Epidermal melanocyte (primary cell): ENCODE measurements around the gene FAM53B.

Experiments used
- DNase-seq: peaks from one replicate; pipeline ENCODE4 v3.0.0; 2011; ENCODE audit warnings: low spot score; ENCODE audit not compliant: insufficient read length

FAM53B gene

GRCh38 chr10:124648738-124649137 lies 95.4 kb downstream of the FAM53B start:
- peak; percentile 84 for DNase-seq

- no peak for DNase-seq
Observed at GRCh38 chr10:124648131-124648475, 96.1 kb downstream of the FAM53B start.

- peak; percentile 40 for DNase-seq
Observed at GRCh38 chr10:124647421-124648130, 96.6 kb downstream of the FAM53B start.

GRCh38 chr10:124646483-124647352 lies 97.5 kb downstream of the FAM53B start:
- DNase-seq: no peak

- no peak for DNase-seq
Observed at GRCh38 chr10:124645467-124646095, 98.6 kb downstream of the FAM53B start.

GRCh38 chr10:124644771-124645415 lies 99.3 kb downstream of the FAM53B start:
- DNase-seq: no peak

- no peak for DNase-seq
Observed at GRCh38 chr10:124644236-124644635, 99.9 kb downstream of the FAM53B start.

- no peak for DNase-seq
Observed at GRCh38 chr10:124643330-124644009, 100.7 kb downstream of the FAM53B start.

GRCh38 chr10:124642088-124642710 lies 102.0 kb downstream of the FAM53B start:
- DNase-seq: no peak

GRCh38 chr10:124641282-124642087 lies 102.7 kb downstream of the FAM53B start:
- DNase-seq: peak; percentile 68

GRCh38 chr10:124640538-124641231 lies 103.5 kb downstream of the FAM53B start:
- DNase-seq: no peak

GRCh38 chr10:124640056-124640455 lies 104.1 kb downstream of the FAM53B start:
- DNase-seq: no peak

- no peak for DNase-seq
Observed at GRCh38 chr10:124639646-124640045, 104.5 kb downstream of the FAM53B start.

- DNase-seq: no peak
Observed at GRCh38 chr10:124639206-124639605, 105.0 kb downstream of the FAM53B start.

GRCh38 chr10:124637746-124638145 lies 106.4 kb downstream of the FAM53B start:
- DNase-seq: no peak

GRCh38 chr10:124637091-124637700 lies 107.0 kb downstream of the FAM53B start:
- no peak for DNase-seq

GRCh38 chr10:124636271-124636995 lies 107.7 kb downstream of the FAM53B start:
- DNase-seq: no peak

- DNase-seq: no peak
Observed at GRCh38 chr10:124632566-124632965, 111.6 kb downstream of the FAM53B start.
